Endothelial cell of umbilical vein (primary cell): ENCODE measurements around the gene CHD5.

Experiments used
- CTCF ChIP-seq, 2 donors: IDR thresholded peaks; 1 replicate in 1 of 2; 2 replicates in 1 of 2; pipeline ENCODE4 v1.5.1; 2011; ENCODE audit warnings: low read length in 2 of 2, mild to moderate bottlenecking in 2 of 2, moderate library complexity in 2 of 2, control low read depth in 1 of 2, inconsistent platforms in 1 of 2, low read depth in 1 of 2; ENCODE audit not compliant: insufficient read depth in 1 of 2; ENCODE audit errors: extremely low read depth in 1 of 2
- GATA2 ChIP-seq: IDR thresholded peaks from 2 replicates; pipeline ENCODE4 v1.7.0; 2011; ENCODE audit warnings: low read depth, mild to moderate bottlenecking, moderate library complexity, mixed read lengths, low read length; ENCODE audit not compliant: insufficient read length, insufficient read depth
- POLR2A ChIP-seq: IDR thresholded peaks from 2 replicates; pipeline ENCODE4 v1.6.1; 2012; ENCODE audit warnings: low read depth, mild to moderate bottlenecking, control low read depth, low read length
- POLR2AphosphoS5 ChIP-seq: IDR thresholded peaks from 2 replicates; pipeline ENCODE4 v1.6.1; 2012; ENCODE audit warnings: low read depth, mild to moderate bottlenecking, control low read depth, low read length, moderate library complexity; ENCODE audit not compliant: insufficient read depth

DNA sequence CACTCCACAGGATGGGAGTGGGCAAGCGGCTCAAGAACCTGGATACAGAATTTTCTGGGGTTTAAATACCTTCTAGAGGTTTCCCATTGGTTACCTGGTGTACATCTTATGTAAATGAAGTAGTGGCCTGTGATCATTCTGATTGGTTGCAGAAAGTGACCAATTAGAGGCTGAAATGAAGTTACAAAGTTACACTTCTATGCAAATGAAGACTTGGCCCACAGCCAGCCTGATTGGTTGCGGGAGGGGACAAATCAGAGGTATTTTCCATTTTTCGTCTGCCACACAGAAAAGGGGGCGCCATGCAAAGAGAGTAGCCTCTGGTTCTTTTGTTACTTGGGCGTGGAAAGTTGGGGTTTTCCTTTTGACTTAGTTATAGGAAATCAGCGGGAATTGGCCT is 125.5 kb downstream of the CHD5 start:
- TF ChIP-seq CTCF (IDR thresholded peaks at IDR 0.05; ENCODE audit: extremely low read depth in 1 of 2, insufficient read depth in 1 of 2, low read depth in 1 of 2, low read length in 2 of 2) (no peak), POLR2AphosphoS5 (no peak), POLR2A (no peak), GATA2 (no peak)
